ENCODE measurements around the gene CLIC4.

DNA sequence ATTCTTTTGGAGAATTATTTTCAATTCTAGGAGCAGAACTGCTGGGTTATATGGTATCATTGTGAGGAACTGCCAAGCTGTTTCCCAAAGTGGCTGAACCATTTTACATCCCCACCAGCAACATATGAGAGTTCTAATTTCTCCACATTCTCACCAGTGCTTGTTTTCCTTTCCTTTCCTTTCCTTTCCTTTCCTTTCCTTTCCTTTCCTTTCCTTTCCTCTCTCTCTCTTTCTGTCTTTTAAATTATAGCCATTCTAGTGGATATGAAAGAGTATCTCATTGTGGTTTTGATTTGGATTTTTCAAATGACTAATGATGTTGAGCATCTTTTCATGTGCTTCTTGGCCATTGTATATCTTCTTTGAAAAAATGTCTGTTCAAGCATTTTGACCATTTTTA lies 139.5 kb downstream of the CLIC4 start:
- TF ChIP-seq, protein P1, sequence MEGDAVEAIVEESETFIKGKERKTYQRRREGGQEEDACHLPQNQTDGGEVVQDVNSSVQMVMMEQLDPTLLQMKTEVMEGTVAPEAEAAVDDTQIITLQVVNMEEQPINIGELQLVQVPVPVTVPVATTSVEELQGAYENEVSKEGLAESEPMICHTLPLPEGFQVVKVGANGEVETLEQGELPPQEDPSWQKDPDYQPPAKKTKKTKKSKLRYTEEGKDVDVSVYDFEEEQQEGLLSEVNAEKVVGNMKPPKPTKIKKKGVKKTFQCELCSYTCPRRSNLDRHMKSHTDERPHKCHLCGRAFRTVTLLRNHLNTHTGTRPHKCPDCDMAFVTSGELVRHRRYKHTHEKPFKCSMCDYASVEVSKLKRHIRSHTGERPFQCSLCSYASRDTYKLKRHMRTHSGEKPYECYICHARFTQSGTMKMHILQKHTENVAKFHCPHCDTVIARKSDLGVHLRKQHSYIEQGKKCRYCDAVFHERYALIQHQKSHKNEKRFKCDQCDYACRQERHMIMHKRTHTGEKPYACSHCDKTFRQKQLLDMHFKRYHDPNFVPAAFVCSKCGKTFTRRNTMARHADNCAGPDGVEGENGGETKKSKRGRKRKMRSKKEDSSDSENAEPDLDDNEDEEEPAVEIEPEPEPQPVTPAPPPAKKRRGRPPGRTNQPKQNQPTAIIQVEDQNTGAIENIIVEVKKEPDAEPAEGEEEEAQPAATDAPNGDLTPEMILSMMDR (IDR thresholded peaks at IDR 0.05), result no peak
- TF ChIP-seq POLR2A (IDR thresholded peaks at IDR 0.05) (no peak), POLR2AphosphoS5 (IDR thresholded peaks at IDR 0.05) (no peak)

All from breast epithelium (tissue), 3 donors.